Measurements from ENCODE around the gene KRTAP13-1.
A peak's percentile ranks its signal among the peaks of the same experiment; 100 is the strongest.

The KRTAP13-1 gene, protein sequence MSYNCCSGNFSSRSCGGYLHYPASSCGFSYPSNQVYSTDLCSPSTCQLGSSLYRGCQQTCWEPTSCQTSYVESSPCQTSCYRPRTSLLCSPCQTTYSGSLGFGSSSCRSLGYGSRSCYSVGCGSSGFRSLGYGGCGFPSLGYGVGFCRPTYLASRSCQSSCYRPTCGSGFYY

GRCh38 chr21:30395731-30396130, at the start of gene KRTAP13-1:
KRTAP13-1 (plus strand) TSS chr21:30396031; CDS start chr21:30396087, 56 bp downstream.
- DNase-seq = no peak

- DNase-seq = no peak
Measured at GRCh38 chr21:30348506-30348905, 47.3 kb upstream of the KRTAP13-1 start, which contains the start of gene KRTAP23-1. KRTAP23-1 (minus strand) TSS chr21:30348606; CDS start chr21:30348606, 0 bp downstream.

- DNase-seq = no peak
Measured at GRCh38 chr21:30349572-30349971, 46.3 kb upstream of the KRTAP13-1 start.

DNA sequence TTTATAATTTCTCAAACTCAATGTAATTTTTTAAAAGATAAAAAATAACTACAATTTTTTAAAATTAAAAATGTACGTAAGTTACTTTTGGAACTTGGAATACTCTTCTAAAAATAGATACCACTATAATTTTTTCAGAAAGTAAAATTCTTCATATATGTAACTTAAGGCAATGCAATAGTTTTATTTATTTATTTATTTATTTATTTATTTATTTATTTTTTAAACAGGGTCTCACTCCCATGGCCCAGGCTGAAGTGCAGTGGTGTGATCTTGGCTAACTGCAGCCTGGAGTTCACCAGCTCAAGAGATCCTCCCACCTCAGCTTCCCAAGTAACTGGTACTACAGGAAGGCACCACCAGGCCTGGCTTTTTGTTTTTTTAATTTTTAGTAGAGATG, 44.3 kb upstream of the KRTAP13-1 start:
- DNase-seq = no peak

DNA sequence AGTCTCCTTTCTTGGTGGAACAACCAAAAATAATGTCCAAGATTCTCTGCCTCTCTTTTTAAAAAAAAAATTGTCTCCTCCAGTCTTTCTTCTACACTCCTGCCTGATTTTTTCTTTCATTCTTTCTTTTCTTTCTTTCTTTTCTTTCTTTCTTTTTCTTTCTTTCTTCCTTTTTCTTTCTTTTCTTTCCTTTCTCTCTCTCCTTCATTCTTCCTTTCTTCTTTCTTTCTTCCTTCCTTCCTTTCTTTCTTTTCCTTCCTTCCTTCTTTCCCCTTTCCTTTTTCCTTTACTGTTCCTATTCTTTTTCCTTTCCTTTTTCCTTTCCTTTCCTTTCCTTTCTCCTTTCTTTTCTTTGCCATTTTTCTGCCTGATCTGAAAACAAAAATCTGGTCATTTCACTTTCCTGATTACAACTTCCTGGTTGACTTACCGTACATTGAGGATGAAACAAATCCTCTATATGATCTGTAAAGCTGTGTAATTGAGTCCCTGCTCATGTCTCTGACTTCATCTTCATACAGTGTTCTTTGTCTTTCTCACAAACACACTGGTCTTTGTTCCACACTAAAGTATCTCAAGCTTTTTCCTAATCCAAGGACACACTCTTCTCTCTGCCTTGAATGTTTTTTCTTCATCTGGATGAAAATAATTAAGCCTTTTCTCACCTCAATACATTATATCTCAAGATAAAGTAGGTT, 41.4 kb upstream of the KRTAP13-1 start:
- no peak for DNase-seq

DNA sequence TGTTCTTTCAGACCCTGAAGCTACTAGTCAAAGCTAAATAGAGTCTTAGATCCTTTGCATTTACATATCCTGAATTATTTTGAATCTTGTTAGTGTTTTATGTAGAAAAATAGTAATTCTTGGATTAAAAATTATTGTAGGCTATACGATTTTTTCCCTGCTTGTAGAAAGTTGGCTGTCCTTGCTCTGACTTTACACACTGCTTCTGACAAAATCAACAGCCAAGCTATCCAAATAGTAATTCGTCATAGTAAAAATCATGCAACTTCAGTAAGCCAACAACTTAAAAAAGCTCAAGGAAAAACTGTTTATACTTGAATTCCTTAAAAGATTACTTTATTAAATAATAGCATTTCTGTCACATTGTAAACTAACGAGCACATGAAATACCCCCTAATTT, 39.9 kb upstream of the KRTAP13-1 start:
- no peak for DNase-seq

- DNase-seq = no peak
Measured at GRCh38 chr21:30372139-30372770, 23.6 kb upstream of the KRTAP13-1 start, which contains the start of gene KRTAP13-2. KRTAP13-2 (minus strand) TSS chr21:30372271; CDS start chr21:30372213, 58 bp downstream.

- no peak for DNase-seq
Measured at GRCh38 chr21:30382201-30382600, 13.6 kb upstream of the KRTAP13-1 start.

DNA sequence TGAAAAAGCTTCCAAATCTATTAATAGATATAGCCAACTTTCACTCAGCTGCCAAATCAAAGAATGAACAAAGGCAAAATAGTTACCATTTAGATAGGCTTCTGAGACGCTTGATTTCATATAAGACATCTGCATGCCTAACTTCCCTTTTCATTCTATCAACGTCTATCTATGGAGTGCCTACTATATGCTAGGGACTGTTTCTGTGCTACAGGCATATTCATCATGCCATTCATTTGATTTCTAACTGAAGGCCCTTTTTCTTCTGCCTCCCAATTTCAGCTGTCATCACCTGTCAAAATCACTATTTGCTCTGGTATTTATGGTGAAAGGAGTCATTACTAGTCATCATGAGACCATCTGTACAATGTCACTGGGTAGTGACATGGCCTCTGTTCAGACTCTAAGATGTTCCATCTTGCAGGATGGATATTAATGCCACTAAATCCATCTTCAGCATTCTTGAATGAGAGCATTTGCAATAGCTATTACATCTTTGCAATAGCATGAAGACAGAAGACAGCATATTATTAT, 4.3 kb upstream of the KRTAP13-1 start:
- no peak for DNase-seq

DNA sequence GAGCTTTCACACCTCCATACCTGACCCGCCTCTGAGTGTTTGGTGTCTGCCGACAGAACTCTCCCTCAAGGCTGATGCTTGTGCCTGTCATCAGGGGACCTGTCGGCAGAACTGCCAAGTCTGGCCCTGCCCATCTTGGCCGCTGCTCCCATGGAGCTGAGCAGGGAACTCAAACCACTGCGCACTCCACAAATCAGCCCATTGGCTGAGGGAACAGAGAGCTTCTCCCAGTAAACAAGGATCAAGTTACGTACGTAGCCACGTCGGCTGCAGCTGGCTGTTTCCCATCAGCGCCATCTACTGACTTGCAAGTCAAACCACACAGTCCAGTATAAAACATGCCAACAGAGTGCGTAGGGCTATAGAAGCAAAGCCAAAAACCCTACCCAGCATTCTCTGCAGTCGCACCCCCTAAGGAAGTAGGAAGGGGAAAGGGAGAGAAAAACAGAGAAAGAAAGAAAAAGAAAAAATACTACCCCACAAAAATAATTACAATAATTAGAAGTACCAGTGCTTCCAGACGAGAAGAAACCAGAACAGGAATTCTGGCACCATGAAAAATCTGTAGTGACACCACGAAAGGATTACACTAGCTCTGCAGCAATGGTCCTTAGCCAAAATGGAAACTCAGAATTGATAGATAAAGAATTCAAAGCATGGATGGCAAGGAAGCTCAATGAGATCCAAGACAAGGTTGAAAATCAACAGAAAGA, 13.1 kb downstream of the KRTAP13-1 start:
- peak; percentile 81 for DNase-seq

DNA sequence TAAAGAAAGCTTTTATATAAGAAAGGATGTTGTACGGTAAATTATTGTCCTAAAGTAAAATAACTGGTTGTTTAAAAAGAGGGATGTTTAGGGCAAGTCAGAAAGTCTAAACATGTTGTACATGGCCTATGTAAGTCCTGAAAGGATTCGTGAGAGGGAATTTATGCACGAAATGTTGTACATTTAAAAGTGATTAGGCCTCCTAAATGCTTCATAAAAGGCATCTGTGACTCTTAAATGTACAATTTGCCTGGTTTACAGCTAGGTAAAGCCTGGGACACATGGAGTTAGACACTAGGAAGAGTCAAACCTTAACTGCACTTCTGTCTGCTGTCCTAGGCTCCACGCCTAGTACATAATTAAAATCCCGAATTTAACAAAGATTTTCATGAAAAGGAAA, 20.2 kb downstream of the KRTAP13-1 start:
- no peak for DNase-seq

DNA sequence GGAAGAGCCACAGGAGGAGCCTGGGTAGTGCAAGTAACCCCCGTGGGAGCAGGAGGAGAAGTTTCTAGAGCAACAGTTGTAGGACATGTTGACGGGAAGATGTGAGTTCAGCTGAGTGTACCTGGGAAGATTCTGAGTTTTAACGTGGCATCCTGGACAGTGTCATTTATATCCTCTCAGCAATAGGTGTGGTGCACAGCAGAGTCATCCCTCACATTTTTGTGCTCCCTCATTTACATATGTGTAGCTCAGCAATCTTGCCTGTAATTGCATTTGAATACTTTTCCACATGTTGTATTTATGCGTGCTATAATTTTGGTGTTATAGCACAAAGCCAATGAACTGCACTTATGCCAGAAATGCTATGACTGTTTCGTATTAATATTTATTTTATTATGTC, 30.0 kb downstream of the KRTAP13-1 start, which contains the start of gene KRTAP13-3:
TSS of gene KRTAP13-3 (minus strand) at position 101 of the 400 bp plus-strand sequence. CDS start at position 87, 14 bp downstream.
- DNase-seq = no peak

DNA sequence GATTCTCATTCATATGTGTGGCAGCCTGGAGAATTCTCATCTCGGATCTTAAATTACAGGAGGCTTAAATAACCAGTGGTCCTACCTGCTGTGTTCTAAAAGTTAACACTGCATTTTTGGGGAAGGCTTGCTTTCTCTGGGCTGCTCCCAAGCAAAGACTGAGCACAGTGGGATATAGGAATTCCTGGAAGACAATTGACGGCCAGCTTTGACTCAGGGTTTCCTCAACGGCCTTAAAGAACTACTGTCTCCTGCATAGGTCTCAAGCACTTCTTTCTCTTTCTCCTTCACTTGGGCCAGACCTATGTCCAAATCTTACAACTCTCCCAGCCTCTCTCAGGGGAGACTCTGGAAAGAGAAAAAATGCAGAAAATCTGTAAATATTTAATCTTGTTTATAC, 30.9 kb downstream of the KRTAP13-1 start:
- no peak for DNase-seq

DNA sequence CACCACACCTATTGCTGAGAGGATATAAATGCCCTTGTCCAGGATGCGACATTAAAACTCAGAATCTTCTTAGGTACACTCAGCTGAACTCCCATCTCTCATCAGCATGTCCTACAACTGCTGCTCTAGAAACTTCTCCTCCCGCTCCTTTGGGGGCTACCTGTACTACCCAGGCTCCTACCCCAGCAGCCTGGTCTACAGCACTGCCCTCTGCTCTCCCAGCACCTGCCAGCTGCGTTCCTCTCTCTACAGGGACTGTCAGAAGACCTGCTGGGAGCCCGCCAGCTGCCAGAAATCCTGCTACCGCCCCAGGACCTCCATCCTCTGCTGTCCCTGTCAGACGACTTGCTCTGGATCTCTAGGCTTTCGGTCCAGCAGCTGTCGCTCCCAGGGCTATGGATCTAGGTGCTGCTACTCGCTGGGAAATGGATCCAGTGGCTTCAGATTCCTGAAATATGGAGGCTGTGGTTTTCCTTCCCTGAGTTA, 34.4 kb downstream of the KRTAP13-1 start, which contains the start of gene KRTAP13-4:
TSS of gene KRTAP13-4 (plus strand) at position 51 of the 486 bp plus-strand sequence. CDS start at position 107, 56 bp downstream.
- no peak for DNase-seq

DNA sequence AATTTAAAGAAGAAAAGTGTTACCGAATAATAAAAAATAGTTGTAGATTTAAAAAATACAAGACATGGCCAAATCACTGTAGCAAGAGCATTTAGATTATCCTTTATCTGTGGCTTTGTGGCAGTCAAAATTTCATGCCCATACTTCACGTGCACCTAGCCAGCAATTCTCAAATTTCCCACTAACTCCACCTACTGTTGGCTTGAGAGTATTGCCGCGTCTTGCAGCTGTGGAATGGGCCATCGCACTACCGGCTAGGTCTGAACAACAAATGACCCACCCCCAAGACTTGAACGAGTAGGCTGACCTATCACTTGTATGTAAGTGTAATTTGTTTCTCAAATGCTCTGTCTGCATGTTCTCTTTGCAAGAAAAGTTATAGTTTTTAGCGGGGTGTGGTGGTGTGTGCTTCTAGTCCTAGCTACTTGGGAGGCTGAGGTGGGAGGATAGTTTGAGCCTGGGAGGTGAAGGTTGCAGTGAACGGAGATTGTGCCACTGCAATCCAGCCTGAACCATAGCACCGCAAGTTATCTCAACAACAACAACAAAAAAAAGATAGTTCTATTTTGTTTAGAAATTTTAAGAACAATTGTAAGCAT, 38.3 kb downstream of the KRTAP13-1 start:
- DNase-seq = no peak

DNA sequence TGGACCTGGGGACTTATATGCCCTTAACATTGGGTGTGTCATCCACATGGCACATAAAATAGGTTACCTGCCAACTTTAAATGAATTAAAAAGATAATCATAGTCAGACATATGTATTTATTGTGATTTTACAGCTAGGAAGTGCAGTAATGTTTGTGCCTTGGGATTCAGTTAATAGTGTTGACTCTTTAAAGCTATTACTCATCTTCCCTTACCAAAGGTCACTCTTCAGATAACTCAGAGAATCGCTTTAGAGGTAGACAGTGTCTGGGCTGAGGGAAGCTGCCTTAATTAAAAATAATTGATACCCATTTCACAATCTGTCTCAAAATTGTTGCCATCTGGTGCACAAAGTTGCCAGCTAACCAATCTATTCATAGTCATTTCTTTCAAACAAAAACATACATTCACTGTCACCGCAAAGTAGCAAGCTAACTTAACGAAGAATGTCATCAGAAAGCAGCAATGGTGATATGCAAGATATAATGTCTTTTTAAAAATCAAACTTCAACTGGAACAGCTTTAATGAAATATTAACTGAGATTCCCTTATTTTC, 41.3 kb downstream of the KRTAP13-1 start:
- DNase-seq = no peak

GRCh38 chr21:30439975-30440374, 44.1 kb downstream of the KRTAP13-1 start, which contains the start of gene KRTAP15-1:
KRTAP15-1 (plus strand) TSS chr21:30440275; CDS start chr21:30440328, 53 bp downstream.
- DNase-seq = no peak

DNA sequence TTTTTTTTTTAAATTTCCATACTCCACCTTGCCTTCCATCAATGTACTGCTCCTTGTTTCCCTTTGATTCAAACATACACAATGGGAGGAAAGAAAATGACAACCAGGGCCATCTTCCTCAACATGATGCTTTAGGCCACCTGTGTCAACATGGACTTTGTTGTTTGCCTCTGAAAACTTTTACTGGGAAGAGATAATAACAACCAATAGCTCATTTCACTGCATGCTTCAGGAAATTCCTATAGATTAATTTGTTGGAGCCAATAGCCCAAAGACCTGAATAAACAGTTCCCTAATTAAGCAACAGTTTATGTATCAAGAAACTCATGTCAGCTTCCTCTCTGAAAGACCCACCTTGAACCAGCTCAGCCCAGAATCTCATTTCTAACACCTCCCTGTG, 47.4 kb downstream of the KRTAP13-1 start:
- DNase-seq = no peak

DNA sequence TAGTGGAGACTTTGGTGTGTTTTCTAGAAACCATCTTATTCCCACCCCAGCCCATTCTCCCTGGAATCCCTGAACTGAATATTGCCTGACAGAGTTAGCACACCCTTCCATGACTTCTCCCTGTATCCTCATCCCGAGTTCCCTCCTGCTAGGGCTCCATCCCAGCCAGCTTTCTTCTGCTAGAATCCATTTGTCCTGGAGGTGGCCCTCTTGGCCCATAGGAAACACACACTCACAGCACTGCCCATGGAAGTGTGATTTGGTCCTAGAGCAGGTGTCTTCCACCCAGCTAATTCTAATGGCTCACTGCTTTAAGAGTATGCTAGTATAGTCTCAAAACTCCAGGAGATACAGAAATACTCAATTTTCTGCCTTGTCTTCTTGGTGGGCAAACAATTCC, 48.4 kb downstream of the KRTAP13-1 start:
- DNase-seq = no peak
